Measurements from ENCODE around the gene TMEM178B.

The TMEM178B gene

DNA sequence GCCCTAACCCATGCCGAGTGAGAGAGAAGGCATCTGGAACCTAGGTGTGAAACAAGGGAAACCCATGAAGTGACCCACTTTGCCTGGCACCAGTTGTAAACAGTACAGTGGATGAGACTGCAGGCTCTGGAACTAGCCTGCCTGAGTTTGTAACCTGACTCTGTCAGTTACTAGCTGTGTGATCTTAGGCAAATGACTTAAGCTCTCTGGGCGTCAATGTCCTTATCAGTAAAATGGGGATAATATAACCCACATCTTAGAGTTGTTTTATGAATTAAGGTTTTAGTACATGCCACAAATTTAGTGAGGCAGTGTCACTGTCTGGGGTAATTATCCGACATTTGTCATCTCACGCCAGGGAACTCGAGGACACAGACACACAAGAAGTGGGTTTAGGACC, 394.5 kb downstream of the TMEM178B start:
- H3K9ac ChIP-seq: no peak overlapping the region
- H2AFZ ChIP-seq (ENCODE audit: low read depth): no peak overlapping the region
- no peaks in the 10 kb centered on the region for H4K20me1 ChIP-seq (ENCODE audit: insufficient read depth)
- TF ChIP-seq CTCF (conservative IDR thresholded peaks at IDR 0.05; ENCODE audit: low read depth, low read length): no peak
- H3K4me2 ChIP-seq: no peak overlapping the region
- no peaks in the 10 kb centered on the region for H3K36me3 ChIP-seq (ENCODE audit: insufficient read depth)
- no peaks in the 10 kb centered on the region for H3K27me3 ChIP-seq (ENCODE audit: insufficient read depth, low read depth)
- H3K27ac ChIP-seq: no peak overlapping the region
- no peaks in the 10 kb centered on the region for H3K79me2 ChIP-seq (ENCODE audit: insufficient read depth, low read depth)
- H3K4me1 ChIP-seq (ENCODE audit: low read depth, poor library complexity, severe bottlenecking): no peaks in the 10 kb centered on the region
- H3K4me3 ChIP-seq (IDR thresholded peaks at IDR 0.05; ENCODE audit: insufficient read depth, low read depth, low read length): no peak overlapping the region

GRCh38 chr7:141475679-141476078, 401.8 kb downstream of the TMEM178B start:
- no peaks in the 10 kb centered on the region for H4K20me1 ChIP-seq (ENCODE audit: insufficient read depth)
- no peaks in the 10 kb centered on the region for H3K27me3 ChIP-seq (ENCODE audit: insufficient read depth, low read depth)
- no peak overlapping the region for H3K4me2 ChIP-seq
- H3K4me3 ChIP-seq (IDR thresholded peaks at IDR 0.05; ENCODE audit: insufficient read depth, low read depth, low read length): no peak overlapping the region
- no peak overlapping the region for H3K9ac ChIP-seq
- no peaks in the 10 kb centered on the region for H3K36me3 ChIP-seq (ENCODE audit: insufficient read depth)
- no peak overlapping the region for H2AFZ ChIP-seq (ENCODE audit: low read depth)
- TF ChIP-seq CTCF (conservative IDR thresholded peaks at IDR 0.05; ENCODE audit: low read depth, low read length): no peak
- no peaks in the 10 kb centered on the region for H3K4me1 ChIP-seq (ENCODE audit: low read depth, poor library complexity, severe bottlenecking)
- no peak overlapping the region for H3K27ac ChIP-seq
- no peaks in the 10 kb centered on the region for H3K79me2 ChIP-seq (ENCODE audit: insufficient read depth, low read depth)

- H3K79me2 ChIP-seq (ENCODE audit: insufficient read depth, low read depth): no peaks in the 10 kb centered on the region
- no peak overlapping the region for H3K27ac ChIP-seq
- no peak overlapping the region for H3K4me3 ChIP-seq (IDR thresholded peaks at IDR 0.05; ENCODE audit: insufficient read depth, low read depth, low read length)
- H3K4me1 ChIP-seq (ENCODE audit: low read depth, poor library complexity, severe bottlenecking): peaks cover 5% of the 10 kb centered on the region
- TF ChIP-seq CTCF (conservative IDR thresholded peaks at IDR 0.05; ENCODE audit: low read depth, low read length): no peak
- H3K4me2 ChIP-seq: no peak overlapping the region
- H3K9ac ChIP-seq: no peak overlapping the region
- no peaks in the 10 kb centered on the region for H3K27me3 ChIP-seq (ENCODE audit: insufficient read depth, low read depth)
- no peaks in the 10 kb centered on the region for H4K20me1 ChIP-seq (ENCODE audit: insufficient read depth)
- H2AFZ ChIP-seq (ENCODE audit: low read depth): no peak overlapping the region
- no peaks in the 10 kb centered on the region for H3K36me3 ChIP-seq (ENCODE audit: insufficient read depth)
These were observed 404.0 kb downstream of the TMEM178B start for GRCh38 chr7:141477865-141478264.

DNA sequence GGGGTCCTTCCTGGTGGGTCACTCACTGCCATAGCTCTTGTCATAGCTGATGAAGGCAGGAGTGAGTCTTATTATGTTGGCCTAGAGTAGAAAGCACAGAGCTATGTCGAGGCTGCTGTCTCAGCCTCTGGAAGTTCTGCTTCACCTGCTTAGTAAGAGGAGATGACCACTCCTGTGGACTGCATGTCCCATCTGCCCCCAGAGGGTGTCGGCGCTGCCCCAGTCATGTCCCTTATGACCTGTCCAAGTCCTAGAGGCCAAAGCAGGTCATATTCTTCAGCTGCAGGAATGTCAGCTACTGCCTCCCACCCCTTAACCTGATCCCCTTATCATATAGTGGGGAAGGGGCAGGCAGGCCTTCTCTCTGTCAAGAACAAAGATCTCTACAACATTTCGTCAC, 405.0 kb downstream of the TMEM178B start:
- Histone ChIP-seq H3K36me3 (ENCODE audit: insufficient read depth) (no peaks in the 10 kb centered on the region), H3K27me3 (ENCODE audit: insufficient read depth, low read depth) (no peaks in the 10 kb centered on the region), H3K79me2 (ENCODE audit: insufficient read depth, low read depth) (no peaks in the 10 kb centered on the region), H2AFZ (ENCODE audit: low read depth) (no peak overlapping the region), H4K20me1 (ENCODE audit: insufficient read depth) (no peaks in the 10 kb centered on the region), H3K9ac (no peak overlapping the region), H3K27ac (no peak overlapping the region), H3K4me3 (IDR thresholded peaks at IDR 0.05; ENCODE audit: insufficient read depth, low read depth, low read length) (no peak overlapping the region), H3K4me1 (ENCODE audit: low read depth, poor library complexity, severe bottlenecking) (peaks cover 15% of the 10 kb centered on the region), H3K4me2 (no peak overlapping the region)
- TF ChIP-seq CTCF (conservative IDR thresholded peaks at IDR 0.05; ENCODE audit: low read depth, low read length): no peak

DNA sequence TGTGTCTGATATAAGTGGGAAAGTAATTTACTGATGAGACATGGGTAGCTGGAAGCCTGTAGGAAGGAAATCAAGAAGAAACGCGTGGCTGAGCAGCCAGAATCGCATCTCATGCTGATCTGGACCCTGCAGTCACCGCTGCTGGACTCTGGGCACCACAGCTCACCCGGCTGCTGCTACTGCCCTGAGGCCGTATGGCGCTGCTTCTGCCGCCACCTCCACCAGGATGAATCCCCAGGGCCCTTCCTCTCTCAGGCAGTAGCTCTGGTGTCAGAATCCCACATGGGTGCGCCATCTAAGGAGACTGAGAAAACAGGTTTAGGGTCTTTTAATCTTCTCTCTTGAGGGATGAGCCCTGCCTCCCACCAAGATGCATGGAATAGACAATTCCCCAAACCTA, 407.1 kb downstream of the TMEM178B start:
- H3K27me3 ChIP-seq (ENCODE audit: insufficient read depth, low read depth): no peaks in the 10 kb centered on the region
- H2AFZ ChIP-seq (ENCODE audit: low read depth): no peak overlapping the region
- peaks cover 36% of the 10 kb centered on the region for H3K4me1 ChIP-seq (ENCODE audit: low read depth, poor library complexity, severe bottlenecking)
- TF ChIP-seq CTCF (conservative IDR thresholded peaks at IDR 0.05; ENCODE audit: low read depth, low read length): no peak
- no peak overlapping the region for H3K4me3 ChIP-seq (IDR thresholded peaks at IDR 0.05; ENCODE audit: insufficient read depth, low read depth, low read length)
- no peaks in the 10 kb centered on the region for H3K36me3 ChIP-seq (ENCODE audit: insufficient read depth)
- no peak overlapping the region for H3K9ac ChIP-seq
- H3K27ac ChIP-seq: no peak overlapping the region
- no peaks in the 10 kb centered on the region for H3K79me2 ChIP-seq (ENCODE audit: insufficient read depth, low read depth)
- no peak overlapping the region for H3K4me2 ChIP-seq
- H4K20me1 ChIP-seq (ENCODE audit: insufficient read depth): no peaks in the 10 kb centered on the region
